ENCODE results near the gene RANBP3L. TPM values are rescaled to one million over a fixed set of nuclear protein-coding genes. Genes with fewer than 3 reads are reported as not detected.

Gene RANBP3L
- total and polyA plus RNA-seq, 9 donors: 0.17 to 3.1 (median 0.94) TPM

DNA sequence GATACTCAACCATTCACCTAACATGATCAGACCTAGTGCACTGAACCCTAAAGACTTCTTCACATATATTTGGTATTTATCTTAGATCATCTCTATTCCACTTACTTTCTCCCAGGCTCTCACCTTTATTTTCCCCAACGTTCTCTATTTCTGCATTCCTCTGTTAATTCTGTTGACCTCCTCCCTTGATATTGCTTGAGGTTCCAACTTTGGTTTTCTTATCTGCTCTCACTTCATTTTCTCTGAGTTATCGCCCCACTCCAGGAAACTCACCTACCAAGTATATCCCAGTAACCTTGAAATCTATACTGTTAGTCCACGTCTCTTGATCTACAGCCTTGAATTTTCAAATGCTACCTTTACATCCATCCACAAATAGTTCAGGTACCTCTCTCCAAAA, 69.2 kb downstream of the RANBP3L start:
- H3K36me3 ChIP-seq: no peaks in the 10 kb centered on the region
- H3K4me1 ChIP-seq (ENCODE audit: insufficient read depth): peaks cover 5% of the 10 kb centered on the region
- intact Hi-C loops (cut with DNase I): no loop called here
- WGBS, 3 donors: 85 to 90% (median 87%) methylated on average over 3 of the region's 3 CpGs
- H3K27ac ChIP-seq: no peak overlapping the region
- no peak overlapping the region for H3K4me3 ChIP-seq
- H3K27me3 ChIP-seq: no peaks in the 10 kb centered on the region
- no peak for TF ChIP-seq EP300 (IDR thresholded peaks at IDR 0.05)
- TF ChIP-seq POLR2A (IDR thresholded peaks at IDR 0.05): no peak
- TF ChIP-seq, protein P1, sequence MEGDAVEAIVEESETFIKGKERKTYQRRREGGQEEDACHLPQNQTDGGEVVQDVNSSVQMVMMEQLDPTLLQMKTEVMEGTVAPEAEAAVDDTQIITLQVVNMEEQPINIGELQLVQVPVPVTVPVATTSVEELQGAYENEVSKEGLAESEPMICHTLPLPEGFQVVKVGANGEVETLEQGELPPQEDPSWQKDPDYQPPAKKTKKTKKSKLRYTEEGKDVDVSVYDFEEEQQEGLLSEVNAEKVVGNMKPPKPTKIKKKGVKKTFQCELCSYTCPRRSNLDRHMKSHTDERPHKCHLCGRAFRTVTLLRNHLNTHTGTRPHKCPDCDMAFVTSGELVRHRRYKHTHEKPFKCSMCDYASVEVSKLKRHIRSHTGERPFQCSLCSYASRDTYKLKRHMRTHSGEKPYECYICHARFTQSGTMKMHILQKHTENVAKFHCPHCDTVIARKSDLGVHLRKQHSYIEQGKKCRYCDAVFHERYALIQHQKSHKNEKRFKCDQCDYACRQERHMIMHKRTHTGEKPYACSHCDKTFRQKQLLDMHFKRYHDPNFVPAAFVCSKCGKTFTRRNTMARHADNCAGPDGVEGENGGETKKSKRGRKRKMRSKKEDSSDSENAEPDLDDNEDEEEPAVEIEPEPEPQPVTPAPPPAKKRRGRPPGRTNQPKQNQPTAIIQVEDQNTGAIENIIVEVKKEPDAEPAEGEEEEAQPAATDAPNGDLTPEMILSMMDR (IDR thresholded peaks at IDR 0.05): no peak
- no peaks in the 10 kb centered on the region for H3K9me3 ChIP-seq
- no peak for DNase-seq

DNA sequence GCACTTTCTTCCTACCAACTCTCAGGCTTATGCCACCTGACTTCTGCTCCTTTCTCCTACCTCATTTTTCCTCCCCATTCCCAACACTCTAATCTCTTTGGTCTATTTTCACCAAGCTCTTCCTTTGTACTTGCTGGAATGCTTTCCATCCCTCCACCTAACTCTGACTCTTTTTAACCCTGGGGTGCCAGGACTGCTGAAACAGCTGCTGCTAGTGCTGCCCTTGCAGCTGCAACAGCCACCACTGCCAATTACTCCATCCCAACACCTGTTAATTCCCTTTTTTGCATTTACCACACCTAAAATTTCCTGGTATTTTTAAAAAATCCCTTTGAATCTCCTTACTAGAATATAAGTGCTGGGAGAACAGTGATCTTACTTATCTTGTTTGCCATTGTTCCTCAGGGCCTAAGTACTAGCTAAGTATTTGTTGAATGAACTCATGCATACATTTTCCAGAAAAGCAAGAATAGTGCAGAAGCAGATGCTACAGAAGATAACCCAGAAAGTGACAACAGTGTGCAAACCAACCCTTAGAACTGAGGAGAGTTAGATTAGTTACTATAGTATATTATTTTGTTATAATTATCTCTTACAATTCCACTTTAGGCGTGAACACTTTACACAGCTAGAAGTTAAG, 71.4 kb downstream of the RANBP3L start:
- no peak overlapping the region for H3K4me3 ChIP-seq
- peaks cover 5% of the 10 kb centered on the region for H3K4me1 ChIP-seq (ENCODE audit: insufficient read depth)
- intact Hi-C loops (cut with DNase I): no loop called here
- H3K9me3 ChIP-seq: no peaks in the 10 kb centered on the region
- TF ChIP-seq, protein P1 (IDR thresholded peaks at IDR 0.05): no peak
- H3K27me3 ChIP-seq: no peaks in the 10 kb centered on the region
- no peak overlapping the region for H3K27ac ChIP-seq
- 75 to 85% (median 81%) methylated on average over 1 of the region's 1 CpG for WGBS, 3 donors
- no peaks in the 10 kb centered on the region for H3K36me3 ChIP-seq
- no peak for DNase-seq

DNA sequence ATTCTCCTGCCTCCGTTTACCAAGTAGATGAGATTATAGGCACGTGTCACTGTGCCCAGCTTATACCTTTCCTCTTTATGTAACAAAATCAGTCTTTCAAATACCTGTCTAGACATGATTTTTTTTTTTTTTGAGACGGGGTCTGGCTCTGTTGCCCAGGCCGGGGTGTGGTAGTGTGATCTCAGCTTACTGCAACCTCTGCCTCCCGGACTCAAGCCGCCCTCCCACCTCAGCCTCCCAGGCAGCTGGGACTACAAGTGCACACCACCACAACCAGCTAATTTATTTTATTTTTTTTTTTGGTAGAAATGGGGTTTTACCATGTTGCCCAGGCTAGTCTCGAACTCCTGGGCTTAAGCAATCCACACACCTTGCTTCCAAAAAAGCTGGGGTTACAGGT, 73.2 kb downstream of the RANBP3L start:
- WGBS, 3 donors: 97 to 99% (median 98%) methylated on average over 7 of the region's 7 CpGs
- no peaks in the 10 kb centered on the region for H3K27me3 ChIP-seq
- H3K4me1 ChIP-seq (ENCODE audit: insufficient read depth): peaks cover 5% of the 10 kb centered on the region
- no peaks in the 10 kb centered on the region for H3K36me3 ChIP-seq
- no peak overlapping the region for H3K4me3 ChIP-seq
- DNase-seq: no peak
- intact Hi-C loops (cut with DNase I): no loop called here
- H3K27ac ChIP-seq: no peak overlapping the region
- H3K9me3 ChIP-seq: no peaks in the 10 kb centered on the region
- TF ChIP-seq, protein P1 (IDR thresholded peaks at IDR 0.05): no peak
- TF ChIP-seq EP300 (IDR thresholded peaks at IDR 0.05) (no peak), POLR2A (IDR thresholded peaks at IDR 0.05) (no peak)

DNA sequence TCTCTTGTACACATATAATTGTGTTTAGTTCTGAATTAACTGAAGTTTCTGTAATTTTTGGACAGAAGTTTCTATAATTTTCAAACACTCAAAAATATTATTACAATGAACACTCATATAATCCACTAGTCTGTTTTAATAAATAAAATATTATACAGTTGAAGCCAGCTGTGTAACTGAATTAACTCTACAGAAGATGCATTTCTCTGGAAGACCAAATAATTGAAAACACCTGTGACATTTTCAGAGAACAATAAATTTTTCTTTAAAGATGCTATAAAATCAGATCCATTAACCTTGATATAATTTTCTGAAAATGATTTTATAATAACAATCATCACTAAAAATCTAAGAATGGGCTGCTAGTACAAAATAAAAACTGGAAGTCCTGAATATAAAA, 74.7 kb downstream of the RANBP3L start:
- intact Hi-C loops (cut with DNase I): no loop called here
- peaks cover 5% of the 10 kb centered on the region for H3K4me1 ChIP-seq (ENCODE audit: insufficient read depth)
- DNase-seq: no peak
- TF ChIP-seq POLR2A (IDR thresholded peaks at IDR 0.05) (no peak), EP300 (IDR thresholded peaks at IDR 0.05) (no peak)
- TF ChIP-seq, protein P1 (IDR thresholded peaks at IDR 0.05): no peak
- no peak overlapping the region for H3K27ac ChIP-seq
- no peaks in the 10 kb centered on the region for H3K9me3 ChIP-seq
- H3K27me3 ChIP-seq: no peaks in the 10 kb centered on the region
- H3K36me3 ChIP-seq: no peaks in the 10 kb centered on the region
- H3K4me3 ChIP-seq: no peak overlapping the region
